IMR-90 (cell line): Measurements from ENCODE around the gene TECTA. TPM values are rescaled to one million over a fixed set of nuclear protein-coding genes. Genes with fewer than 3 reads are reported as not detected.

Experiments used
- ATAC-seq: fragments of 200-7000 bp; cut with Tn5 transposase; 2 replicates; pipeline ENCODE4 v1.9.1; 2020; ENCODE audit warnings: low read depth, mild to moderate bottlenecking, moderate library complexity
- BruUV-seq: library from RNA; stranded (reverse); fragments of 400-500 nt; replicated peaks from 2 replicates; lab custom pipeline; 2021; lab: Mats Ljungman, UMichigan
- CTCF ChIA-PET: fragments of 300-600 bp; formaldehyde crosslinking; extraction: SDS; loops from one replicate; lab custom pipeline; 2021; ENCODE audit warnings: antibody characterized with exemption; lab: Yijun Ruan, JAX
- POLR2A ChIA-PET: fragments of 300-600 bp; sonication (Branson Sonifier 250); formaldehyde crosslinking; loops from one replicate; lab custom pipeline; 2022; ENCODE audit warnings: antibody characterized with exemption; ENCODE audit not compliant: unreplicated experiment; lab: Charles Lee
- DNase-seq: peaks from one replicate; pipeline ENCODE4 v3.0.0; 2013
- H2AFZ ChIP-seq: replicated peaks from 2 replicates; pipeline ENCODE3; 2013; ENCODE audit warnings: low read length, mild to moderate bottlenecking; ENCODE audit not compliant: poor library complexity
- H2AK5ac ChIP-seq: 2 replicates; pipeline ENCODE4 v1.6.1; 2013; ENCODE audit warnings: low read depth, low read length, inconsistent platforms
- H2AK9ac ChIP-seq: replicated peaks from 2 replicates; pipeline ENCODE3; 2013; ENCODE audit warnings: mild to moderate bottlenecking, low read depth, low read length, moderate library complexity; ENCODE audit not compliant: poor library complexity
- H2BK120ac ChIP-seq: 2 replicates; pipeline ENCODE4 v1.6.1; 2013; ENCODE audit warnings: low read depth, low read length, inconsistent platforms
- H2BK15ac ChIP-seq: 3 replicates; pipeline ENCODE4 v1.6.1; 2013; ENCODE audit warnings: low read depth, low read length, inconsistent platforms
- H2BK20ac ChIP-seq: 2 replicates; pipeline ENCODE4 v1.6.1; 2013; ENCODE audit warnings: low read depth, mild to moderate bottlenecking, inconsistent platforms, low read length, moderate library complexity
- H2BK5ac ChIP-seq: 2 replicates; pipeline ENCODE4 v1.6.1; 2013; ENCODE audit warnings: mild to moderate bottlenecking, low read depth, low read length, inconsistent platforms; ENCODE audit not compliant: poor library complexity, severe bottlenecking
- H3K14ac ChIP-seq: replicated peaks from 2 replicates; pipeline ENCODE4 v1.6.1; 2013; ENCODE audit warnings: low read depth, low read length, inconsistent platforms
- H3K18ac ChIP-seq: 2 replicates; pipeline ENCODE4 v1.6.1; 2013; ENCODE audit warnings: low read depth, low read length, control low read depth
- H3K23ac ChIP-seq: 2 replicates; pipeline ENCODE4 v1.6.1; 2013; ENCODE audit warnings: low read depth, low read length, inconsistent platforms
- H3K27ac ChIP-seq: 2 replicates; pipeline ENCODE4 v1.5.1; 2013; ENCODE audit warnings: mild to moderate bottlenecking, control low read depth, low read length; ENCODE audit not compliant: insufficient read depth
- H3K27me3 ChIP-seq: 2 replicates; pipeline ENCODE4 v1.6.1; 2013; ENCODE audit warnings: low read length; ENCODE audit not compliant: control insufficient read depth, insufficient read depth
- H3K36me3 ChIP-seq: 2 replicates; pipeline ENCODE4 v1.6.1; 2013; ENCODE audit warnings: low read length, mixed read lengths; ENCODE audit not compliant: control insufficient read depth, insufficient read depth
- H3K4ac ChIP-seq: 2 replicates; pipeline ENCODE4 v1.6.1; 2013; ENCODE audit warnings: low read depth, low read length, inconsistent platforms
- H3K4me1 ChIP-seq: 2 replicates; pipeline ENCODE4 v1.6.1; 2013; ENCODE audit warnings: low read length, mixed read lengths; ENCODE audit not compliant: control insufficient read depth, insufficient read depth
- H3K4me2 ChIP-seq: 2 replicates; pipeline ENCODE4 v1.6.1; 2013; ENCODE audit warnings: low read depth, mild to moderate bottlenecking, control low read depth, low read length, moderate library complexity
- H3K4me3 ChIP-seq: 2 replicates; pipeline ENCODE4 v1.5.1; 2013; ENCODE audit warnings: low read depth, mild to moderate bottlenecking, control low read depth, low read length, moderate library complexity; ENCODE audit not compliant: insufficient read depth
- H3K56ac ChIP-seq: 2 replicates; pipeline ENCODE4 v1.6.1; 2013; ENCODE audit warnings: low read length, inconsistent platforms; ENCODE audit not compliant: insufficient read depth; ENCODE audit errors: extremely low read depth
- H3K79me1 ChIP-seq, 2 experiments: 2 replicates each; pipeline ENCODE4 v1.6.1; 2013; ENCODE audit warnings: low read length in 2 of 2, inconsistent platforms in 1 of 2, low read depth in 1 of 2
- H3K9ac ChIP-seq: 2 replicates; pipeline ENCODE4 v1.6.1; 2013; ENCODE audit warnings: low read depth, low read length, control low read depth
- H3K9me1 ChIP-seq: 2 replicates; pipeline ENCODE4 v1.6.1; 2013; ENCODE audit warnings: low read length, inconsistent platforms; ENCODE audit not compliant: insufficient read depth
- H3K9me3 ChIP-seq: 2 replicates; pipeline ENCODE4 v1.6.1; 2013; ENCODE audit warnings: low read length; ENCODE audit not compliant: control insufficient read depth, insufficient read depth
- H4K20me1 ChIP-seq: 2 replicates; pipeline ENCODE4 v1.6.1; 2013; ENCODE audit warnings: low read length, inconsistent platforms; ENCODE audit not compliant: insufficient read depth
- H4K5ac ChIP-seq: 2 replicates; pipeline ENCODE4 v1.6.1; 2013; ENCODE audit warnings: mild to moderate bottlenecking, low read depth, low read length, control low read depth
- H4K8ac ChIP-seq, 2 experiments: 2 replicates each; pipeline ENCODE4 v1.6.1; 2013; ENCODE audit warnings: low read depth in 2 of 2, low read length in 2 of 2, control low read depth in 1 of 2, inconsistent platforms in 1 of 2
- H4K91ac ChIP-seq: 2 replicates; pipeline ENCODE4 v1.6.1; 2013; ENCODE audit warnings: low read depth, low read length, inconsistent platforms; ENCODE audit not compliant: insufficient read depth
- BHLHE40 ChIP-seq: fragments of 150-350 bp; IDR thresholded peaks from 2 replicates; pipeline ENCODE4 v1.6.1; 2016; ENCODE audit warnings: mild to moderate bottlenecking, low read depth, low read length
- CEBPB ChIP-seq: IDR thresholded peaks from 2 replicates; pipeline ENCODE4 v1.6.1; 2012; ENCODE audit warnings: low read depth, low read length, improper control_type of control experiment
- ELK1 ChIP-seq: fragments of 150-350 bp; IDR thresholded peaks from 2 replicates; pipeline ENCODE4 v1.6.1; 2016; ENCODE audit warnings: low read depth, mild to moderate bottlenecking, low read length, moderate library complexity, borderline replicate concordance
- MAFK ChIP-seq: IDR thresholded peaks from 2 replicates; pipeline ENCODE4 v1.6.1; 2012; ENCODE audit warnings: low read depth, low read length, improper control_type of control experiment
- MAZ ChIP-seq: IDR thresholded peaks from 2 replicates; pipeline ENCODE4 v1.6.1; 2012; ENCODE audit warnings: low read depth, mild to moderate bottlenecking, low read length, improper control_type of control experiment, moderate library complexity, borderline replicate concordance
- MXI1 ChIP-seq: IDR thresholded peaks from 2 replicates; pipeline ENCODE4 v1.6.1; 2012; ENCODE audit warnings: low read depth, mild to moderate bottlenecking, low read length, moderate library complexity, borderline replicate concordance
- NFE2L2 ChIP-seq: fragments of 150-350 bp; IDR thresholded peaks from 2 replicates; pipeline ENCODE4 v1.6.1; 2016; ENCODE audit warnings: low read depth, mild to moderate bottlenecking, low read length
- RAD21 ChIP-seq: IDR thresholded peaks from 2 replicates; pipeline ENCODE4 v1.6.1; 2012; ENCODE audit warnings: low read length, improper control_type of control experiment
- SMC3 ChIP-seq: fragments of 150-350 bp; IDR thresholded peaks from 2 replicates; pipeline ENCODE4 v1.6.1; 2016; ENCODE audit warnings: low read depth, mild to moderate bottlenecking, antibody characterized with exemption, low read length, moderate library complexity
- WGBS, 2 experiments: methylation state at CpG; one replicate each; pipeline versions ENCODE4 v1.1.5 to v1.1.7; 2013; ENCODE audit warnings: missing lambda C conversion rate in 2 of 2; ENCODE audit not compliant: insufficient read length in 1 of 2; ENCODE audit errors: extremely low coverage in 2 of 2; 5-methylcytosine and 5-hydroxymethylcytosine counted together
- dilution Hi-C: fragments of 300-500 bp; cut with HindIII; formaldehyde crosslinking; loops from one replicate; pipeline ENCODE4 v1.14.3; 2018; ENCODE audit warnings: low sequenced_read_pairs; ENCODE audit not compliant: unreplicated experiment
- in situ Hi-C: fragments of 300-500 bp; cut with MboI; formaldehyde crosslinking; loops from 3 replicates; pipeline ENCODE4 v1.14.3; 2019; ENCODE audit warnings: low sequenced_read_pairs, inconsistent platforms, mixed read lengths
- intact Hi-C: fragments of 100-400 bp; cut with micrococcal nuclease; formaldehyde crosslinking; loops from 2 replicates; pipeline ENCODE4 v1.10.0; 2022
- polyA plus RNA-seq, 3 experiments: library from polyadenylated mRNA; depleted of rRNA; stranded (reverse); fragments of >200 nt; gene quantifications; 2 replicates each; pipeline ENCODE4 v1.2.3, GENCODE V29; 2012; ENCODE audit warnings: low replicate concordance in 1 of 3
- total RNA-seq: library from RNA; depleted of rRNA; stranded (reverse); fragments of >200 nt; gene quantifications from 2 replicates; pipeline ENCODE4 v1.2.3, GENCODE V29; 2012

TECTA gene
- total and polyA plus RNA-seq, 2 of the 4 experiments (the other 2 are of a cell fraction), result 0.17 to 0.18 TPM

- no peak overlapping the region for H2AFZ ChIP-seq
- no peak for TF ChIP-seq MXI1
- TF ChIP-seq CEBPB, result no peak
- TF ChIP-seq RAD21, result no peak
- no peak for TF ChIP-seq BHLHE40
- TF ChIP-seq MAFK, result no peak
- TF ChIP-seq ELK1, result no peak
- no peak for TF ChIP-seq SMC3
- TF ChIP-seq MAZ, result no peak
- no peak for TF ChIP-seq NFE2L2
- peaks cover 4% of the 10 kb centered on the region; the same call in 1 of the 2 replicates for H3K9me1 ChIP-seq
- no peak overlapping the region for H2BK15ac ChIP-seq
- H3K27me3 ChIP-seq, result peaks cover 49% of the 10 kb centered on the region
- intact Hi-C loops (no loop called here), dilution Hi-C loops (no loop called here), in situ Hi-C loops (no loop called here)
- no peak overlapping the region for H3K23ac ChIP-seq
- WGBS, 2 experiments, result 40% methylated on average over 1 of the region's 9 CpGs; no CpG with 5 or more reads in 1 of the 2 experiments
- H3K56ac ChIP-seq, result no peak overlapping the region
- peaks cover 4% of the 10 kb centered on the region; the same call in 1 of the 2 replicates for H4K20me1 ChIP-seq
- H3K27ac ChIP-seq, result no peak overlapping the region
- H4K8ac ChIP-seq, result no peak overlapping the region
- no peak overlapping the region for H4K5ac ChIP-seq
- H3K14ac ChIP-seq, result no peak overlapping the region
- no peaks in the 10 kb centered on the region for H3K79me1 ChIP-seq
- H3K4me3 ChIP-seq, result no peak overlapping the region
- H3K9ac ChIP-seq, result no peak overlapping the region
- no peak overlapping the region for H2AK9ac ChIP-seq
- ChIA-PET CTCF (no interaction called here), POLR2A (no interaction called here)
- no peak overlapping the region for H2AK5ac ChIP-seq
- no TSS peak for BruUV-seq
- DNase-seq (no peak), ATAC-seq (no peak)
- no peak overlapping the region for H4K91ac ChIP-seq
- no peak overlapping the region for H2BK5ac ChIP-seq
- H3K4ac ChIP-seq, result no peak overlapping the region
- H3K4me2 ChIP-seq, result no peak overlapping the region
- no peak overlapping the region for H2BK120ac ChIP-seq
- peaks cover 8% of the 10 kb centered on the region for H3K4me1 ChIP-seq
- no peaks in the 10 kb centered on the region for H3K9me3 ChIP-seq
- H3K18ac ChIP-seq, result no peak overlapping the region
- no peak overlapping the region for H2BK20ac ChIP-seq
- H3K36me3 ChIP-seq, result no peaks in the 10 kb centered on the region
Measured at GRCh38 chr11:121104312-121104762, 3.3 kb downstream of the TECTA start.
